Activated T-cell treated with anti-CD3 and anti-CD28 coated beads for 1 hour (primary cell): ENCODE measurements around the gene POU2AF3.
"Not testable (repeated sequence)": the region's sequence is repeated elsewhere in the genome, so short reads cannot be mapped to it uniquely, and the experiment has no call there.

ENCODE experiments used
- DNase-seq: peaks from one replicate; pipeline ENCODE4 v3.0.0-alpha.2; 2020; ENCODE audit warnings: low read depth

The POU2AF3 gene

GRCh38 chr11:111298413-111299100, at the start of gene POU2AF3:
TSS of gene POU2AF3 (plus strand) at chr11:111298546. CDS start at chr11:111298582, 36 bp downstream.
- DNase-seq = no peak

- no peak for DNase-seq
Measured at GRCh38 chr11:111250936-111251335, 47.4 kb upstream of the POU2AF3 start.

- no peak for DNase-seq
Measured at GRCh38 chr11:111253131-111253530, 45.2 kb upstream of the POU2AF3 start.

- DNase-seq = no peak
Measured at GRCh38 chr11:111253630-111254029, 44.7 kb upstream of the POU2AF3 start.

GRCh38 chr11:111258046-111258445, 40.3 kb upstream of the POU2AF3 start:
- DNase-seq = no peak

- no peak for DNase-seq
Measured at GRCh38 chr11:111259896-111260295, 38.5 kb upstream of the POU2AF3 start.

- no peak for DNase-seq
Measured at GRCh38 chr11:111260811-111261210, 37.5 kb upstream of the POU2AF3 start.

GRCh38 chr11:111264646-111265045, 33.7 kb upstream of the POU2AF3 start:
- DNase-seq = no peak

GRCh38 chr11:111265421-111265820, 32.9 kb upstream of the POU2AF3 start:
- DNase-seq = no peak

GRCh38 chr11:111268303-111268702, 30.0 kb upstream of the POU2AF3 start:
- DNase-seq = not testable (repeated sequence)

GRCh38 chr11:111269146-111269868, 29.0 kb upstream of the POU2AF3 start:
- no peak for DNase-seq

- no peak for DNase-seq
Measured at GRCh38 chr11:111272420-111272819, 25.9 kb upstream of the POU2AF3 start.

GRCh38 chr11:111282562-111283075, 15.7 kb upstream of the POU2AF3 start:
- DNase-seq = no peak

- no peak for DNase-seq
Measured at GRCh38 chr11:111283945-111284481, 14.3 kb upstream of the POU2AF3 start.

- no peak for DNase-seq
Measured at GRCh38 chr11:111285189-111286091, 12.9 kb upstream of the POU2AF3 start.

GRCh38 chr11:111291764-111292163, 6.6 kb upstream of the POU2AF3 start:
- DNase-seq = no peak

GRCh38 chr11:111292408-111292807, 5.9 kb upstream of the POU2AF3 start:
- not testable (repeated sequence) for DNase-seq

GRCh38 chr11:111296196-111296595, 2.1 kb upstream of the POU2AF3 start:
- DNase-seq = no peak

GRCh38 chr11:111297696-111298095, 650 bp upstream of the POU2AF3 start:
- no peak for DNase-seq

GRCh38 chr11:111299101-111300026, 1.0 kb downstream of the POU2AF3 start:
- no peak for DNase-seq

- DNase-seq = no peak
Measured at GRCh38 chr11:111300569-111300968, 2.2 kb downstream of the POU2AF3 start.
